K562 (cell line): ENCODE measurements around the gene LENEP. TPM values are rescaled to one million over a fixed set of nuclear protein-coding genes. Genes with fewer than 3 reads are reported as not detected.

Experiments
- ARID2 ChIP-seq: fragments of 450-650 bp; IDR thresholded peaks from 2 replicates; pipeline ENCODE4 v1.6.1; 2017; ENCODE audit warnings: antibody characterized with exemption, mild to moderate bottlenecking
- ARNT ChIP-seq, 2 experiments: fragments of 450-650 bp; IDR thresholded peaks; 2 replicates each; pipeline ENCODE4 v1.6.1; 2016; ENCODE audit warnings: mild to moderate bottlenecking in 1 of 2
- DPF2 ChIP-seq: fragments of 450-650 bp; IDR thresholded peaks from 2 replicates; pipeline ENCODE4 v1.6.1; 2016
- MAFG ChIP-seq: fragments of 450-650 bp; conservative IDR thresholded peaks from 2 replicates; pipeline ENCODE4 v1.6.1; 2016; ENCODE audit warnings: missing genetic modification characterization, missing compliant biosample characterization
- MYNN ChIP-seq, 2 experiments: sonication (generic); formaldehyde crosslinking in 1 of 2; IDR thresholded peaks; 2 replicates each; pipeline versions ENCODE4 v1.5.0 to v1.6.1; 2016 to 2020; ENCODE audit warnings: antibody characterized with exemption in 1 of 2, missing genetic modification reagents in 1 of 2
- NBN ChIP-seq: fragments of 450-650 bp; IDR thresholded peaks from 2 replicates; pipeline ENCODE4 v1.6.1; 2016; ENCODE audit warnings: low read depth, mild to moderate bottlenecking
- PML ChIP-seq: IDR thresholded peaks from 2 replicates; pipeline ENCODE4 v1.6.1; 2012; ENCODE audit warnings: low read length, inconsistent platforms
- POLR2AphosphoS2 ChIP-seq: IDR thresholded peaks from 2 replicates; pipeline ENCODE4 v1.6.1; 2012; ENCODE audit warnings: low read length, improper control_type of control experiment
- RHOXF2B ChIP-seq: fragments of 250-450 bp; sonication (Bioruptor Pico); conservative IDR thresholded peaks from 2 replicates; pipeline ENCODE4 v1.5.1; 2021
- SMARCA4 ChIP-seq: fragments of 450-650 bp; IDR thresholded peaks from 2 replicates; pipeline ENCODE4 v1.6.1; 2016
- SP2 ChIP-seq: IDR thresholded peaks from 2 replicates; pipeline ENCODE4 v1.6.1; 2011; ENCODE audit warnings: mild to moderate bottlenecking, low read depth, low read length, moderate library complexity; ENCODE audit not compliant: poor library complexity, severe bottlenecking; ENCODE audit errors: extremely low read depth
- SPI1 ChIP-seq: IDR thresholded peaks from 2 replicates; pipeline ENCODE4 v1.6.1; 2011; ENCODE audit warnings: low read depth, low read length, control low read depth, borderline replicate concordance
- TAF9B ChIP-seq: fragments of 450-650 bp; IDR thresholded peaks from 2 replicates; pipeline ENCODE4 v1.6.1; 2018; ENCODE audit warnings: mild to moderate bottlenecking; ENCODE audit not compliant: partially characterized antibody
- TARDBP ChIP-seq: fragments of 450-650 bp; IDR thresholded peaks from 2 replicates; pipeline ENCODE4 v1.6.1; 2016
- TBP ChIP-seq: optimal IDR thresholded peaks from 2 replicates; pipeline ENCODE3; 2011; ENCODE audit warnings: low read depth, low read length, improper control_type of control experiment
- XRCC4 ChIP-seq: IDR thresholded peaks from one replicate; pipeline ENCODE4 v1.6.1; 2011; ENCODE audit not compliant: insufficient read depth, insufficient read length; ENCODE audit errors: extremely low read depth
- XRCC5 ChIP-seq: fragments of 200-400 bp; formaldehyde crosslinking; IDR thresholded peaks from 2 replicates; pipeline ENCODE4 v1.6.1; 2017; ENCODE audit warnings: low read depth, mild to moderate bottlenecking, low read length
- ZNF212 ChIP-seq: fragments of 450-650 bp; formaldehyde crosslinking; IDR thresholded peaks from 2 replicates; pipeline ENCODE4 v1.4.0; 2020; ENCODE audit warnings: mild to moderate bottlenecking
- ZNF274 ChIP-seq: IDR thresholded peaks from 2 replicates; pipeline ENCODE4 v1.6.1; 2011; ENCODE audit warnings: low read depth, mild to moderate bottlenecking, low read length, moderate library complexity, borderline replicate concordance
- ZNF583 ChIP-seq: fragments of 250-450 bp; sonication (Bioruptor Pico); IDR thresholded peaks from 2 replicates; pipeline ENCODE4 v1.4.0; 2020
- polyA plus RNA-seq, 8 experiments: library from polyadenylated mRNA; depleted of rRNA in 4 of 8; stranded (reverse) in 5 of 8; unstranded in 3 of 8; fragments of >200 nt; fragmentation: Nextera tagmentation in 2 of 8; fragmentation: Illumina TruSeq in 1 of 8; extraction: Ambion mirVana in 2 of 8; extraction: Trizol in 1 of 8; gene quantifications; 2 replicates each; pipeline versions ENCODE4 v1.2.1 to v1.2.3, GENCODE V29; 2011 to 2014; ENCODE audit warnings: inconsistent platforms in 1 of 8, missing spikeins in 1 of 8
- total RNA-seq, 7 experiments: library from RNA; depleted of rRNA in 6 of 7; stranded (reverse); fragments of >200 nt in 6 of 7; fragmentation: Illumina TruSeq in 2 of 7; extraction: Trizol in 2 of 7; gene quantifications; 2 replicates each; pipeline versions ENCODE4 v1.2.1 to v1.2.3, GENCODE V29; 2011 to 2021; ENCODE audit warnings: low replicate concordance in 1 of 7
- TF ChIP-seq, protein P1 (sequence below): fragments of 250-450 bp; sonication (Bioruptor Pico); IDR thresholded peaks from 2 replicates; pipeline ENCODE4 v1.5.0; 2021; ENCODE audit warnings: mild to moderate bottlenecking, moderate library complexity
- TF ChIP-seq, protein P2 (sequence below): sonication (generic); formaldehyde crosslinking; IDR thresholded peaks from 2 replicates; pipeline ENCODE4 v1.4.0; 2020; ENCODE audit warnings: mild to moderate bottlenecking, missing genetic modification reagents
- TF ChIP-seq, protein P3 (sequence below): fragments of 450-650 bp; IDR thresholded peaks from 2 replicates; pipeline ENCODE4 v1.6.1; 2016; ENCODE audit warnings: low read depth, mild to moderate bottlenecking, moderate library complexity
- TF ChIP-seq, protein P4 (sequence below): fragments of 450-650 bp; formaldehyde crosslinking; IDR thresholded peaks from 2 replicates; pipeline ENCODE4 v1.4.0; 2022; ENCODE audit warnings: missing genetic modification characterization

The LENEP gene
- total and polyA plus RNA-seq, 9 of the 15 experiments (the other 6 are each of a cell fraction or from before 2014, with no cell fraction given) = 0.23 to 0.87 (median 0.67) TPM; not detected in 5

DNA sequence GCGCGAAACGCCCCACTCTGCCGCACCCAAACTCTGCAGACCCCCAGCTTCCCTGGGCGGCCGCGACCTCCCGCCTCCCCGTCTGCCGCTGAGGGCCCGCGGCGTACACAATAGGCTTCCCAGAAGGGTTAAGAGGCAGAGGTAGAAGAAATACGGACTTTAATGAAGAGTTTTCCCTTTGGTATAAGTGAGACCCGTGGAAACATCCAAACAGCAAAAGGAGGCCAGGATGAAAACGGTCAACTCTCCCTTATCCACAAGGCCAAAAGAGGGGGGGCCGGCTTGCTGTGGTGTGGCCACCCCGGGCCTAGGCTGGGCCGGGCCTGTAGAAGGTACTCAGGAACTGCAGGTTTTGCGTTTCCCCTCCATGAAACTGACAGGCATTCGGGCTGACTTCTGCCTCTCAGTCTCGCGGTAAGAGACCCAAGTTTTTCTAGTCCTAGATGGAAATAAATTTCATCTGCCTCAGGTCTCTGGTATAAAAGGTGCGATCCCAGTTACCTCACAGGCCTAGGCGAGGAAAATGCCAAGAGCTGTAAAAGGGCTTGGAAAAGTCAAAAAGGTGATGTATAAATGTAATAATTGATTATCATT lies 31.1 kb upstream of the LENEP start (continued):
- TF ChIP-seq NBN (no peak), TARDBP (no peak), POLR2AphosphoS2 (peak; percentile 95), TBP (peak; percentile 3), ZNF583 (CRISPR knock-in tag) (no peak), ZNF274 (no peak), RHOXF2B (CRISPR knock-in tag) (no peak), DPF2 (peak; percentile 24; the same call in 1 of the 2 replicates), SMARCA4 (0 out of 2 replicates have a peak, but pooled peaks have one; percentile 11), TAF9B (no peak), ZNF212 (no peak), XRCC4 (no peak), MAFG (no peak), PML (no peak), ARID2 (no peak), MYNN (IDR thresholded peaks at IDR 0.05) (no peak), MYNN (CRISPR knock-in tag; IDR thresholded peaks at IDR 0.05) (no peak), XRCC5 (0 out of 2 replicates have a peak, but pooled peaks have one; percentile 18), SPI1 (no peak), SP2 (no peak), ARNT (IDR thresholded peaks at IDR 0.05) (0 out of 4 replicates have a peak, but pooled peaks of 1 of the 2 experiments have one; percentile 30)
- TF ChIP-seq, protein P1, sequence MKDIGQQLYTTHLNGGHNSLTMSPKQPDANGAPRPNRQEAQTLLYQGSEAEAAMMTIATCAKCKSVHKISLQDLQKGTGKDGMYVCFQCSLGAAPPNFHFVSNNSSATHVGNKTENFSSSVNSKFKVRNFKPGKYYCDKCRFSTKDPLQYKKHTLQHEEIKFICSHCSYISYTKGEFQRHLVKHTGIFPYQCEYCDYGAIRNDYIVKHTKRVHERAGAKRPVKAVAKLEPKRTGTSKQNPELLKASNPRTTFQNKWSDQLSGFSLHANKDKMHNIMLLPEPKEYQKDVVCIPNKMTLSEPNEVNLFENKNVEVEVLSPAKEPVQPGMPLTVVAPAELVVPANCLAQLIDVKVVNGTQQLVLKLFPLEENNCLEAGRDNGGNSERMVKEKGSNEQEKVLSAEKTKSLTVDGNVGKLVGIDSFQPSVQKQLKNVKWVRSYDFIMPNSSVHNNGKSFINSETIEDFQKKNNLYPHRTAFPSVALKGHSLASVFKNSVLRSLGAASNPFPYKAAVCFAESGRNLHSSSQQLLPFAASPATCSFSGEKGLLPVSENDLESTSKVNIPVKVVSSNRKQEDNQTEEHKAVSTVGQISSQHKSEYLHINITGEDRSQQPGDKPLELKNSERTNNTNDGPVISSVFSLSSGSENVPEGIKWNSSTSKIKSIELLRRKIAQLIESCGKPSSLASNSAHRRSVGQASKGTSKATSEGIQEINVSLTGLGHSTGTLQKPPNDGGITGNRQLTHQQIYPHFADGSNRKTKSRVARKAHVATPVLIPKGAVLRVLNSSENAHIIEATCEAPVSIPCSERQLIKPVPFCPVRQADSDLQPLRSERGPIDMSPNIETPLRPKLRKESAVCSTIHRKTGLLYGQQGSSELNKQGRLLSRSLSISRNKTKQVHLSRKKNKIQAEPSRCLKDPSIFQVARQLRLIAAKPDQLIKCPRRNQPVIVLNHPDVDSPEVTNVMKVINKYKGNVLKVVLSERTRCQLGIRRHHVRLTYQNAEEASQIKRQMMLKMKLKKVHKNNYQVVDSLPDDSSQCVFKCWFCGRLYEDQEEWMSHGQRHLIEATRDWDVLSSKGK (CRISPR knock-in tag) = no peak
- TF ChIP-seq, protein P2, sequence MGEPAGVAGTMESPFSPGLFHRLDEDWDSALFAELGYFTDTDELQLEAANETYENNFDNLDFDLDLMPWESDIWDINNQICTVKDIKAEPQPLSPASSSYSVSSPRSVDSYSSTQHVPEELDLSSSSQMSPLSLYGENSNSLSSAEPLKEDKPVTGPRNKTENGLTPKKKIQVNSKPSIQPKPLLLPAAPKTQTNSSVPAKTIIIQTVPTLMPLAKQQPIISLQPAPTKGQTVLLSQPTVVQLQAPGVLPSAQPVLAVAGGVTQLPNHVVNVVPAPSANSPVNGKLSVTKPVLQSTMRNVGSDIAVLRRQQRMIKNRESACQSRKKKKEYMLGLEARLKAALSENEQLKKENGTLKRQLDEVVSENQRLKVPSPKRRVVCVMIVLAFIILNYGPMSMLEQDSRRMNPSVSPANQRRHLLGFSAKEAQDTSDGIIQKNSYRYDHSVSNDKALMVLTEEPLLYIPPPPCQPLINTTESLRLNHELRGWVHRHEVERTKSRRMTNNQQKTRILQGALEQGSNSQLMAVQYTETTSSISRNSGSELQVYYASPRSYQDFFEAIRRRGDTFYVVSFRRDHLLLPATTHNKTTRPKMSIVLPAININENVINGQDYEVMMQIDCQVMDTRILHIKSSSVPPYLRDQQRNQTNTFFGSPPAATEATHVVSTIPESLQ (CRISPR knock-in tag) = no peak
- TF ChIP-seq, protein P3, sequence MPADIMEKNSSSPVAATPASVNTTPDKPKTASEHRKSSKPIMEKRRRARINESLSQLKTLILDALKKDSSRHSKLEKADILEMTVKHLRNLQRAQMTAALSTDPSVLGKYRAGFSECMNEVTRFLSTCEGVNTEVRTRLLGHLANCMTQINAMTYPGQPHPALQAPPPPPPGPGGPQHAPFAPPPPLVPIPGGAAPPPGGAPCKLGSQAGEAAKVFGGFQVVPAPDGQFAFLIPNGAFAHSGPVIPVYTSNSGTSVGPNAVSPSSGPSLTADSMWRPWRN = 0 out of 2 replicates have a peak, but pooled peaks have one; percentile 24
- TF ChIP-seq, protein P4, sequence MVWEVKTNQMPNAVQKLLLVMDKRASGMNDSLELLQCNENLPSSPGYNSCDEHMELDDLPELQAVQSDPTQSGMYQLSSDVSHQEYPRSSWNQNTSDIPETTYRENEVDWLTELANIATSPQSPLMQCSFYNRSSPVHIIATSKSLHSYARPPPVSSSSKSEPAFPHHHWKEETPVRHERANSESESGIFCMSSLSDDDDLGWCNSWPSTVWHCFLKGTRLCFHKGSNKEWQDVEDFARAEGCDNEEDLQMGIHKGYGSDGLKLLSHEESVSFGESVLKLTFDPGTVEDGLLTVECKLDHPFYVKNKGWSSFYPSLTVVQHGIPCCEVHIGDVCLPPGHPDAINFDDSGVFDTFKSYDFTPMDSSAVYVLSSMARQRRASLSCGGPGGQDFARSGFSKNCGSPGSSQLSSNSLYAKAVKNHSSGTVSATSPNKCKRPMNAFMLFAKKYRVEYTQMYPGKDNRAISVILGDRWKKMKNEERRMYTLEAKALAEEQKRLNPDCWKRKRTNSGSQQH = 0 out of 2 replicates have a peak, but pooled peaks have one; percentile 7
